Breast epithelium (tissue), 3 donors: ENCODE data around the gene CXorf58.

Experiments used
- POLR2A ChIP-seq: fragments of 450-650 bp; IDR thresholded peaks from one replicate; pipeline ENCODE4 v1.6.1; 2016; ENCODE audit warnings: antibody characterized with exemption, mild to moderate bottlenecking, moderate library complexity
- TF ChIP-seq, protein P1 (sequence below), 3 donors: fragments of 450-650 bp; IDR thresholded peaks; one replicate each; pipeline ENCODE4 v1.5.1; 2016 to 2017; ENCODE audit warnings: antibody characterized with exemption in 3 of 3, mild to moderate bottlenecking in 3 of 3, moderate library complexity in 3 of 3

DNA sequence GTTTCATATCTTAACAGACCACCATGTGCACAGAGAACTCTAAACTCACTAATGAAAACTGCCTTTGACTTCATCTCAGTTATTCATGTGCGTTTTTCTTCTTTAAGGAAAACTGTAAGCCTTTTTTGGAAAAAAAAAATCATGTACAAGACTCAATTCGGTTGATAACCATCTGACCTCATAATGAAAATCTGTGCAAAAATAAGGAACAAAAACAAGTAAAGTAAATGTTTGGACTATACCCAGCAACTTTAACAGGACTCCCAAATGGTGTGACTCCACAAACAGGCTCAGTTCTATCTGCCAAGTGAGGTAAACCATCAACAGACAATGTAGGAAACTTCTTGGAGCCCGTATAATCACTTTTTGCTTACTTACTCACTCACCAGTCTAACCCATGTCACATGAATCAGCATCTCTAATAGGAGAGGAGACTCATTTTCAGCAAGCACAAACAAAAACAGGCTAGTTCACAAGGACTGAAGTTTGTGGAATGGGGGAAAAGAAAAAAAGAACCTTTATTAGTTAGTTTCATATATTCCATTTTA is 9.3 kb upstream of the CXorf58 start:
- TF ChIP-seq POLR2A: no peak
- TF ChIP-seq, protein P1, sequence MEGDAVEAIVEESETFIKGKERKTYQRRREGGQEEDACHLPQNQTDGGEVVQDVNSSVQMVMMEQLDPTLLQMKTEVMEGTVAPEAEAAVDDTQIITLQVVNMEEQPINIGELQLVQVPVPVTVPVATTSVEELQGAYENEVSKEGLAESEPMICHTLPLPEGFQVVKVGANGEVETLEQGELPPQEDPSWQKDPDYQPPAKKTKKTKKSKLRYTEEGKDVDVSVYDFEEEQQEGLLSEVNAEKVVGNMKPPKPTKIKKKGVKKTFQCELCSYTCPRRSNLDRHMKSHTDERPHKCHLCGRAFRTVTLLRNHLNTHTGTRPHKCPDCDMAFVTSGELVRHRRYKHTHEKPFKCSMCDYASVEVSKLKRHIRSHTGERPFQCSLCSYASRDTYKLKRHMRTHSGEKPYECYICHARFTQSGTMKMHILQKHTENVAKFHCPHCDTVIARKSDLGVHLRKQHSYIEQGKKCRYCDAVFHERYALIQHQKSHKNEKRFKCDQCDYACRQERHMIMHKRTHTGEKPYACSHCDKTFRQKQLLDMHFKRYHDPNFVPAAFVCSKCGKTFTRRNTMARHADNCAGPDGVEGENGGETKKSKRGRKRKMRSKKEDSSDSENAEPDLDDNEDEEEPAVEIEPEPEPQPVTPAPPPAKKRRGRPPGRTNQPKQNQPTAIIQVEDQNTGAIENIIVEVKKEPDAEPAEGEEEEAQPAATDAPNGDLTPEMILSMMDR (IDR thresholded peaks at IDR 0.05): no peak
